CD4-positive, alpha-beta T cell (primary cell): ENCODE measurements around the gene MFAP4. TPM values are rescaled to one million over a fixed set of nuclear protein-coding genes. Genes with fewer than 3 reads are reported as not detected.

Experiments
- ATAC-seq: fragments of 200-7000 bp; cut with Tn5 transposase; one replicate; pipeline ENCODE4 v1.10.0; 2022; ENCODE audit warnings: mild to moderate bottlenecking; ENCODE audit not compliant: poor library complexity
- CTCF ChIA-PET: fragments of 350-600 bp; sonication (Branson Sonifier 250); formaldehyde crosslinking; loops from one replicate; lab custom pipeline; 2021; ENCODE audit warnings: antibody characterized with exemption, inconsistent platforms; lab: Charles Lee
- POLR2A ChIA-PET: fragments of 350-600 bp; sonication (Branson Sonifier 250); formaldehyde crosslinking; loops from one replicate; lab custom pipeline; 2021; ENCODE audit warnings: antibody characterized with exemption, inconsistent platforms; lab: Charles Lee
- DNase-seq, 14 experiments: peaks; one replicate each; pipeline ENCODE4 v3.0.0-alpha.2; 2013 to 2020; ENCODE audit warnings: mixed read lengths in 2 of 14
- H3K27ac ChIP-seq, 2 donors: one replicate each; pipeline versions ENCODE4 v1.5.1 to v1.7.0; 2013; ENCODE audit warnings: low read length in 2 of 2, low read depth in 1 of 2, mild to moderate bottlenecking in 1 of 2
- H3K27me3 ChIP-seq, 2 experiments: 1 replicate in 1 of 2; 2 replicates in 1 of 2; pipeline versions ENCODE4 v1.6.1 to v1.7.0; 2013; ENCODE audit warnings: low read length in 2 of 2, control low read depth in 1 of 2, mild to moderate bottlenecking in 1 of 2, moderate library complexity in 1 of 2; ENCODE audit not compliant: insufficient read depth in 2 of 2, control insufficient read depth in 1 of 2
- H3K36me3 ChIP-seq: one replicate; pipeline ENCODE4 v1.6.1; 2013; ENCODE audit warnings: low read length, control low read depth; ENCODE audit not compliant: insufficient read depth
- H3K4me1 ChIP-seq: one replicate; pipeline ENCODE4 v1.6.1; 2013; ENCODE audit warnings: low read length, control low read depth; ENCODE audit not compliant: insufficient read depth
- H3K4me3 ChIP-seq: one replicate; pipeline ENCODE4 v1.5.1; 2013; ENCODE audit warnings: mild to moderate bottlenecking, low read length, moderate library complexity
- H3K9me3 ChIP-seq, 2 experiments: 1 replicate in 1 of 2; 2 replicates in 1 of 2; pipeline versions ENCODE4 v1.6.1 to v1.7.0; 2013; ENCODE audit warnings: low read length in 2 of 2, mild to moderate bottlenecking in 2 of 2, control low read depth in 1 of 2, moderate library complexity in 1 of 2; ENCODE audit not compliant: control insufficient read depth in 1 of 2, insufficient read depth in 1 of 2
- H3K27ac Mint-ChIP-seq: one replicate; pipeline ENCODE4 v1.8.0; 2020; ENCODE audit warnings: mixed read lengths
- H3K27me3 Mint-ChIP-seq: one replicate; pipeline ENCODE4 v1.8.0; 2021; ENCODE audit warnings: mixed read lengths
- H3K36me3 Mint-ChIP-seq: one replicate; pipeline ENCODE4 v1.8.0; 2021; ENCODE audit warnings: low read depth, mixed read lengths
- H3K4me1 Mint-ChIP-seq: one replicate; pipeline ENCODE4 v1.8.0; 2021; ENCODE audit warnings: low read depth, mixed read lengths
- H3K4me3 Mint-ChIP-seq: one replicate; pipeline ENCODE4 v1.8.0; 2020; ENCODE audit warnings: mild to moderate bottlenecking, mixed read lengths
- H3K9me3 Mint-ChIP-seq: one replicate; pipeline ENCODE4 v1.8.0; 2020; ENCODE audit warnings: mixed read lengths
- CTCF ChIP-seq: fragments of 200-600 bp; IDR thresholded peaks from one replicate; pipeline ENCODE4 v1.8.0; 2022; ENCODE audit warnings: antibody characterized with exemption, mild to moderate bottlenecking
- intact Hi-C, 2 experiments: fragments of 100-400 bp; cut with DNase I in 1 of 2; cut with micrococcal nuclease in 1 of 2; formaldehyde crosslinking; loops; one replicate each; pipeline versions ENCODE4 v1.15.1 to v1.9.0; 2023 to 2025; cut with DNase I, micrococcal nuclease
- total RNA-seq, 174 experiments: library from RNA in 2 of 174; stranded (reverse) in 2 of 174; gene quantifications; one replicate each; pipeline ENCODE4 v1.2.3 and lab custom pipeline; 2021 to 2026

Gene MFAP4
- total RNA-seq, 2 experiments from 2014 or later: not detected

GRCh38 chr17:19397556-19398041 is 10.6 kb upstream of the MFAP4 start:
- POLR2A ChIA-PET: no interaction called here
- Histone ChIP-seq H3K27me3 (no peaks in the 10 kb centered on the region), H3K4me3 (no peak overlapping the region), H3K36me3 (no peaks in the 10 kb centered on the region), H3K27ac (no peak overlapping the region), H3K9me3 (no peaks in the 10 kb centered on the region), H3K4me1 (no peaks in the 10 kb centered on the region)
- no peak for TF ChIP-seq CTCF
- DNase-seq (no peak), ATAC-seq (no peak)
- no peaks in the 10 kb centered on the region for H3K27me3 Mint-ChIP-seq
- no peak overlapping the region for H3K4me3 Mint-ChIP-seq
- no peak overlapping the region for H3K27ac Mint-ChIP-seq
- CTCF ChIA-PET: no interaction called here
- H3K9me3 Mint-ChIP-seq: no peaks in the 10 kb centered on the region
- intact Hi-C loops: no loop called here
- no peaks in the 10 kb centered on the region for H3K36me3 Mint-ChIP-seq
- H3K4me1 Mint-ChIP-seq: no peaks in the 10 kb centered on the region

GRCh38 chr17:19392303-19392702 is 5.3 kb upstream of the MFAP4 start:
- DNase-seq (no peak), ATAC-seq (no peak)
- Mint-ChIP-seq H3K4me3 (no peak overlapping the region), H3K36me3 (no peaks in the 10 kb centered on the region), H3K9me3 (no peaks in the 10 kb centered on the region), H3K27ac (no peak overlapping the region), H3K4me1 (no peaks in the 10 kb centered on the region), H3K27me3 (no peaks in the 10 kb centered on the region)
- no peak for TF ChIP-seq CTCF
- H3K27ac ChIP-seq: no peak overlapping the region
- no peaks in the 10 kb centered on the region for H3K4me1 ChIP-seq
- H3K27me3 ChIP-seq: no peaks in the 10 kb centered on the region
- H3K4me3 ChIP-seq: no peak overlapping the region
- intact Hi-C loops: loop anchor here in 1 of 2 experiments (5.0 kb wide), 1 partner anchor 40 kb away; no protein-coding TSS in a partner anchor
- no peaks in the 10 kb centered on the region for H3K9me3 ChIP-seq
- ChIA-PET CTCF (no interaction called here), POLR2A (no interaction called here)
- H3K36me3 ChIP-seq: no peaks in the 10 kb centered on the region

GRCh38 chr17:19391432-19391831 is 4.4 kb upstream of the MFAP4 start:
- H3K4me1 ChIP-seq: no peaks in the 10 kb centered on the region
- Mint-ChIP-seq H3K4me1 (no peaks in the 10 kb centered on the region), H3K27me3 (no peaks in the 10 kb centered on the region), H3K27ac (no peak overlapping the region), H3K9me3 (no peaks in the 10 kb centered on the region), H3K4me3 (no peak overlapping the region), H3K36me3 (no peaks in the 10 kb centered on the region)
- H3K27ac ChIP-seq: no peak overlapping the region
- no peaks in the 10 kb centered on the region for H3K36me3 ChIP-seq
- no peak for TF ChIP-seq CTCF
- CTCF ChIA-PET: no interaction called here
- intact Hi-C loops: loop anchor here in 1 of 2 experiments (5.0 kb wide), 1 partner anchor 41 kb away; no protein-coding TSS in a partner anchor
- H3K9me3 ChIP-seq: no peaks in the 10 kb centered on the region
- H3K27me3 ChIP-seq: no peaks in the 10 kb centered on the region
- DNase-seq: no peak
- POLR2A ChIA-PET: no interaction called here
- H3K4me3 ChIP-seq: no peak overlapping the region
- ATAC-seq: no peak
